Pulmonary artery endothelial cell (primary cell): ENCODE measurements around the gene CWC27. TPM values are rescaled to one million over a fixed set of nuclear protein-coding genes. Genes with fewer than 3 reads are reported as not detected.
A peak's percentile ranks its signal among the peaks of the same experiment; 100 is the strongest.

Source experiments
- DNase-seq: peaks from one replicate; pipeline ENCODE4 v3.0.0-alpha.2; 2011; ENCODE audit warnings: low read depth, low spot score
- total RNA-seq: library from RNA; depleted of rRNA; stranded (reverse); fragments of >200 nt; gene quantifications from 2 replicates; pipeline ENCODE4 v1.2.3, GENCODE V29; 2014

CWC27 gene
- total RNA-seq: 15.8 and 20.1 TPM in 2 replicates

DNA sequence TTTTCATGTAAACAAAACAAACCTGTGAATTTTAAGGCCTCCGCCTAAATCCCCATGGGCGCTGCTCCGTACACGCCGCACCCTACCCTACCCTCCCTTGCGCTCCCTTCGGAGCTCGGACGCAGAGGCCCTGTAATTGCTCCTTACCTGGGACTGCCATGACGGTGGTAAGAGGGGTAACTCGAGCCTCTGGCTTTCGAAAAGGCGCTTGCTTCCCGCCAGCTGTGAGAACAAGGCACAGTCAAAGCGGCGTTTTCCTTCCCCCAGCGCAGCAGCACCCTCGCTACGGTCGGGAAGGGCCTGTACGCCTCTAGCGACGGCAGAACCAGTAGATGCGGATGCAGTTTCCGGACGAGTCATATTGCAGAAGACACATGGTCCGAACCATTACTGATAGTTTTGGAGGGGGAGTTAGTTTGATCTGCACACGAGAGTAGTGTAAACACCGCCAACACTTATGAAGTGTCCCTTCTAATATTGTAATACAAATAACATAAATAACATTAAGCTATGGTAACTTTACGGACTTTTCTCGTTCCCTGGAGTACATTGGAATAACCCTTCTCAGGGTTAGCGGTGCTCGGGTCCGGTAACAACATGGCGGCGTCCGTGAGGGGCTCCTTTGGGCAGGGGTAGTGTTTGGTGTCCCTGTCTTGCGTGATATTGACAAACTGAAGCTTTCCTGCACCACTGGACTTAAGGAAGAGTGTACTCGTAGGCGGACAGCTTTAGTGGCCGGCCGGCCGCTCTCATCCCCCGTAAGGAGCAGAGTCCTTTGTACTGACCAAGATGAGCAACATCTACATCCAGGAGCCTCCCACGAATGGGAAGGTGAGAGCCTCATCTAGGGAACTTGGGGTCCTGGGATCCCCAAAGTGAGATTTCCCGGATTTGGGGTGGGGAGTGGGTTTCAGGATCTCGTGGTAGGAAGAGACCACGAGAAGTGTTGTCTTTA is at the start of gene CWC27, which contains the start of gene SREK1IP1:
TSS of gene CWC27 (plus strand) at position 573 of the 955 bp plus-strand sequence. CDS start at position 790, 217 bp downstream.
TSS of gene SREK1IP1 (minus strand) at position 334 of the 955 bp plus-strand sequence. CDS start at position 160, 174 bp downstream.
- peak; percentile 79 for DNase-seq

DNA sequence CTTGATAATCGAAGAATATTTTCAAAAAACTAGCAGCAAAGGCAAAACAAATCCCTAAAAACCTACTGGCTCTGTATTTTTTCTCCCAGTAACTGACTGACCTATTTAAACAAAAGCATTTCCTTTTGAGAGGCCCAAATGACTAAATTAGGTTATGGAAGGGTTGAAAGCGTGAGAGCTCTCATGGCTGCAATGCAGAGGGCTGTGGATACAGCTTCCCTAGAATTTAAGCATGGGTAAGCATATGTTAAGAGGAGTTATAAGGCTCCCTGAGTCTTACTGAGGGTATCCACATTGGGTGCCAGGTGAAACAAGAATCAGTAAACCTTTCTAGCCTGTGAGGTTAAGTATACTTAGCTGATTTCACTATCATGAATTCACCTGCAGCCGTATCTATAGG is 46.1 kb upstream of the CWC27 start:
- DNase-seq: no peak

DNA sequence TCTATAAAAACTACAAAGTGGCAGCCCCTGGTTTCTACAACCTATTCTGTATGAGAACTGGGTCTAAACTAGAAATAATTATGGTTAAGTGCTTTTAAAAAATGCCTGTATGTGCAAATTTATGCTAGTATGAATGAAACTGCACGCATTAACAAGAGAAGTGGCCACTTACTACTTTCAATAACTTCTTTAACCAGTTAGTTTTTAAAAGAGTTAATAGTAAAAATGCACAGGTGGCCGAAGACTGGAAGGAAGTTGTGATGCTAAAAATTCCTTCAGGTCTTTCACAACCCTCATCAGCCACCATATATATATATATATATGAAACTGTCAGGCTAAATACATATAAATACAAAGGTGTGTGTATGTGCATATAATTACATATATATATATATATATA is 41.6 kb upstream of the CWC27 start:
- DNase-seq: no peak

DNA sequence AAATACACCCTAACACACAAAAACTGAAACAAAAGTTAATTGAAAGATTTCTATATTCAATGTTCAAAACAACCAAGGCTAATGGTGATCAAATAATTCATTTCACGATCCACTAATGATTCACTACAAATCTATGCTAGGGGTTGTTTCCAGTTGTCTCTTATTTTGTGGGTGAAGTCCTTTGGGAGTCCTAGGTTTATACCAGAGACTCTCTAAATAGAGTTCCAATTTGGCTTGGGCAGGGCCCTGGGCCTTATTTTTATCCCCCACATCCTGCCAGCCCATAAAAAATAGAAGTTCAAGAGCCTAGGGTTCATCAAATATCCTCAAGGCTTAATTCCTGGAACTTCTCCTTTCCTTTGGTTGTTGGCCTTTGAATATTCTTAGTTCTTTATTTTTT is 26.3 kb upstream of the CWC27 start:
- no peak for DNase-seq

GRCh38 chr5:64742821-64743220 is 25.9 kb upstream of the CWC27 start:
- no peak for DNase-seq

DNA sequence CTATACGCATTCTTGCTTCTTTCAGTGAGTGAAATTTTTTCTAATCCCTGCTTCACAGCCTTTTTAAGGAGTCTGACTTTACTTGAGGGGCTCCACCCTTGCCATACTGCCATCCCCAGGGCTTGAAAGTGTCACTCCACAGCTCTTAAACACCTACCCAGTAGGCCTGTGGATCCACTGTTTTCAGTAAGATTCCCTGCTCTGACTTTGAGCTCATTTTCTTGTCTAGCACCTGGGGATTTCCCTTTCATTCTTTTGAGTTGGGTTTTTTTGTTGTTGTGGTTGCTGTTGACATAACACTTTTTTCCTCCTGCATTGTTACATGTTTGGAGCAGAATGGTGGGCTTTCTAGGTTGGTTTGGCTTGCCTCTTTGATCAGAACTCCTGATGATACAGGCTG is 23.8 kb upstream of the CWC27 start:
- DNase-seq: no peak

GRCh38 chr5:64746446-64746845 is 22.3 kb upstream of the CWC27 start:
- no peak for DNase-seq

DNA sequence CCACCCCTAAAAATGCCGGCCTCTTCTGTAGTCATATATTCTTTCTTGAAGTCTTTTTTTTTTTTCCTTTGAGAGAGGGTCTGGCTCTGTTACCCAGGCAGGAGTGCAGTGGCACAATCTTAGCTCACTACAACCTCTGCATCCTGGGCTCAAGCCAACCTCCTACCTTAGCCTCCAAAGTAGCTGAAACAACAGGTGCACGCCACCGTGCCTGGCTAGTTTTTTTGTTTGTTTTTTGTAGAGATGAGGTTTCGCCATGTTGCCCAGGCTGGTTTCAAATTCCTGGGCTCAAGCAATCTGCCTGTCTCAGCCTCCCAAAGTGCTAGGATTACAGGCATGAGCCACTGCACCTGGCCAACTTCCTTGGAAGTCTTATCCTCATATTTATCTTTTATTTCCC is 19.3 kb upstream of the CWC27 start:
- no peak for DNase-seq

DNA sequence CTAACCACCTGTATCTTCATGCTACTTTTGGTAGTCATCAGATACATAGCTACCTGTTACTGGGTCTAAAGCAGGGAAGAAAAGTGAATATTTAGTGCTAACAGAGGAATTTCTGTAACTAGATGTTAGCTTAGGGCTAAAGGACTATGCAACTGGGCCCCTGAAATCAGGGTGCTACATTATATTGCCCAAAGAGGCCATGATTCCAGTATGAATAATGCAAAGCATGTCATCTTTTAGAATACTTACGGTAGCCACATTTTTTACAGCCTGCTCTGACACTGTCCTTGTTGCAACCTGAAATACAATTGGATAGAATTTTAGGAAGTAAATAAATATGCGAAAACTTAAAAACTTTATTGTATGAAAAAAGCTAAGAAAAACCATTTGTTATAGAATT is 14.7 kb upstream of the CWC27 start:
- DNase-seq: no peak

DNA sequence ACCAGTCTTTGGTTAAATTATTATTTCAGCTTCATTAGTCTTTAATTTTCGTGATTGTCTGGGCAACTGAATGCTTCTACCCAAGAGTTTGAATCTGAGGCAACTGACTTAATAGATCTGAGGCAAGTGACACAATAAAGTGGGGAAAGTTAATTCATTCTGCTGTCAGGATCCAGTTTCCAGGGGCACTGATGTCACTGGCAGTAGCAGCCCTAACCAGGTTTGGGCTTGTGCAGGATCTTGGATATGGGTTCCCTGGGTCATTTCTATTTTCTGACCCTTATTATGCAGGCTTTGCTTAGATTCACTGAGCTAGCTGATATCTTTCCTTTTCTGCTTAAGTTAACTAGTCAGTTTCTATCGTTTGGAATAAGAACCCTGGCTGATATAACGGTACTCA is 9.8 kb upstream of the CWC27 start:
- no peak for DNase-seq

- DNase-seq: no peak
Measured at GRCh38 chr5:64759960-64760660, 8.6 kb upstream of the CWC27 start.

GRCh38 chr5:64763948-64764503 is 4.7 kb upstream of the CWC27 start:
- DNase-seq: no peak

GRCh38 chr5:64765804-64766504 is 2.8 kb upstream of the CWC27 start:
- DNase-seq: no peak

DNA sequence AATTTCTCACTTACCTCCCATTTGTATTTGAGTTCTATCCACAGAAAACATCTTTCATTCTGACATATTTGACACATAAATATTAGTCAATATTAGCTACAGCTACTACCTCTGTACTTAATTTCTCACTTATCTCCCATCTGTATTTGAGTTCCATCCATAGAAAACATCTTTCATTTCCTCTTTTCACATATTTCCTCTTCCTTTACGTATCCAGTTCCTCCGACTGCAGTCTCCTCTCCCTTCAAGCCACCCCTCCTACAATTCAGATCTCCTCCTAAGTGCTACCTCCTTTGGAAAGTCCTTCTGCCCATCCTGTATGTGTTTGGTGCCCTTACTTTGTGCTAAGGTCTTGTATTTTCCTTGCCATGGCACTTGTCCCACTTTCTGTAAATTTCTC is 1.8 kb upstream of the CWC27 start:
- DNase-seq: no peak

GRCh38 chr5:64767959-64768357 is 772 bp upstream of the CWC27 start:
- DNase-seq: no peak

DNA sequence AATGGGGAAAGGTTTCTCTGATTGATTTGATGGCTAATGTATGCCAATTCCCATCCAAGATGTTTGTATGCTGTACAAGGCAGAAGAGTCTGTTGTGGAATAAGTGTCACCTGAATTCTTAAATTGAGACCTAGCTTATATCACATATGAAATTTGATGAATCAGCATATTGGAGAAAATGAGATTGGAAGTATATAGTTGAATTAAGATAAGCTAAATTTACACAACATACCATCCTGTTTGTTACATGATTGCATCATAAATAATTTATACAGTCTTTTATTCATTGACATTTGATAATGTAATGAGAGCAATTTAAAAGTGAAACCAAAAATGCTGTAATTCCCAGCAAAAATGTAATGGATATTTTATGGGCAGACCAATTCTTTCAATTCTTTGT is 1.1 kb downstream of the CWC27 start:
- no peak for DNase-seq

DNA sequence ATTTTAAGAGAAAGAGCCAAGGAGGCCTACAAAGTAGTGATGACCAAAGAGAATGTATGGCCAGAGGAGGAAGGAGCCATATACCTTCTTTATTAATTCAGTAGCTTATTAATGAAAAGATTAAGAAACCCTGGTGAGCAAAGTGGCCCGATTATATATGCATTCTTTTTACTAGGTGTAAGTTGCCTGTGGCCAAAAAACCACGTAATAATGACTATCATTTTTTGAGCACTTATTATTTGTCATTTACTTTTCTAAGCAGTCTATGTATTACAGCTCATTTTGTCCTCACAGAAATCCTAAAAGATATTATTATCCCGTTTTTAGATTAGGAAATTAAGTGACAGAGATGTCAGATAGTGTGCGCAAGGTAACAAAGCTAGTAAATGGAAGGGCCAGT is 3.0 kb downstream of the CWC27 start:
- DNase-seq: no peak

DNA sequence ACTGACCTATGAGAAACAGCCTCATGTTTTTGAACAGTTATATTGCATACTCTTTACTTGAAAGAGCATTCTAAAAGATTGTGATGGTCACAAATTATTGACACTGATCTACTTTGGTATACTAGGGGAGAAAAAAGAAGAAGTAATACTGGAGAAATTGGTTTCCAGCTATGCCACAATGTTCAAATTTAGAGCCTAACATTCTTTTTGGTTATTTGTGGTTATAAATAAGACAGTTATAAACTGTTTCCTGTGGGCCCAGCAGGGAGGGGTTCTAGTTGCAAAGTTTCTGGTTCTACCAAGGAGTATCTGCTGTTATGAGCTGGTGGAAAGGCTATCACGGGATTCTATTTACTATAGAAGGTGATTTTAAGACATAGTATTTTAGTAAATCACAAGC is 4.8 kb downstream of the CWC27 start:
- DNase-seq: no peak

GRCh38 chr5:64775291-64775690 is 6.6 kb downstream of the CWC27 start:
- no peak for DNase-seq

GRCh38 chr5:64784451-64785025 is 15.8 kb downstream of the CWC27 start:
- peak; percentile 55 for DNase-seq

DNA sequence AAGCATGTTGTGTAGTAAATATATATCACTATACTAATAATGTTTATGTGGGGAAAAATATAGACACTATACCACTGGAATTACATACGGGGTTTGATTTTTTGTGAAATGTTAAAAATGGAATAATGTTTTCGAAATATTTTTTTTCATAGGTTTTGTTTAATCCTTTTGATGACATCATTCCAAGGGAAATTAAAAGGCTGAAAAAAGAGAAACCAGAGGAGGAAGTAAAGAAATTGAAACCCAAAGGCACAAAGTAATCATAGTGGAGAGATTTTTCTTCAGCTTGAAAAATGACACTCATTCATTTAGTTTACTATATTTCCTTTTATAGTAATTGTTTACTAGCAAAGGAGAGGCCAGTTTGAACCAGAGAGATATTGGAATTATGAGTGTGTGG is 17.6 kb downstream of the CWC27 start:
- DNase-seq: no peak
